NOMO-1 treated with dmso at 0.1 percent for 144 hours (cell line): Measurements from ENCODE around the gene CSRP1.
"Not testable (repeated sequence)": the region's sequence is repeated elsewhere in the genome, so short reads cannot be mapped to it uniquely, and the experiment has no call there.

Experiments
- DNase-seq: peaks from one replicate; lab custom pipeline; 2025; ENCODE audit not compliant: unreplicated experiment; lab: John Stamatoyannopoulos, UW

The CSRP1 gene

DNA sequence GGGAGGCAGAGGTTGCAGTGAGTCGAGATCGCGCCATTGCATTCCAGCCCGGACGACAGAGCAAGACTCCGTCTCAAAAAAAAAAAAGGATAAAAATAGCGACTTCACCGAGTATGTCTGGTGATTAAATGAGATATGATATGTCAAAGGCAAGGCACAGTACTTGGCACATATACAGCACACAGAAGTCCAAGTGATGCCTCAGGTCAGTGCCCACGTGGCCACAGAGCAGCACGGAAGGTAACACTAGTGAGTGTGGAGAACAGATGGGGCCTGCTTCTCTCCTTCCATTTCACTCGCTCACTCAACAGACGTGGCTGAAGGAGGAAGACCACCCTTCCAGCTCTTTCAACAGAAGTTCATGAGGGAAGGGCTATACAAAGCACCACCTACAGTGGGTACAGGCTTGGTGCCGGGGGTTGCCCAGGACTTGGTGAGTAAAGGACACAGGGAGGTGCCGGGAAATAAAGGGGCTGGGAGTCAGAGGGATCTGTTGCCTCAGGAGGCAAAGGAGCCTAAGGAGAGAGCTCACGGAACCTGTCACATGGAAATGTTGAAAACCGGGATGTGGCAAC lies 8.9 kb downstream of the CSRP1 start:
- no peak for DNase-seq

DNA sequence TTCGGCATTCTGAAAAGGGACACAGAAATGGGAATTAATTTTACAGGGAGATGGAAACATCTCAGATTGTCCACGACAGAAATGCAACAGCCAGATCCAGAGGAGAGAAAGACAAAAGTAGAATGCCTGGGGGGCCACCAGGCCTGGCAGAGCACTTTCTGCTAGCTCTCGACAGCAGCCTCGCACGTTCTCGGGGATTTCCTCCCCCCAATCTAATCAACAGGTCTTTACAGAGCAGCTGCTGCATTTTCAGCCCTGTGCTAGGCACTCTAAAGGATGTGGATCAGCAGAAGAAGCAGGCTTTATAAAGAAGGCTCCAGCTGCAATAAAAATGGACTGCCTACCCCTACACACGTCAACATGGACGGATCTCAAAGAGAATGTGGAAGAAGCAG lies 10.6 kb downstream of the CSRP1 start:
- no peak for DNase-seq

DNA sequence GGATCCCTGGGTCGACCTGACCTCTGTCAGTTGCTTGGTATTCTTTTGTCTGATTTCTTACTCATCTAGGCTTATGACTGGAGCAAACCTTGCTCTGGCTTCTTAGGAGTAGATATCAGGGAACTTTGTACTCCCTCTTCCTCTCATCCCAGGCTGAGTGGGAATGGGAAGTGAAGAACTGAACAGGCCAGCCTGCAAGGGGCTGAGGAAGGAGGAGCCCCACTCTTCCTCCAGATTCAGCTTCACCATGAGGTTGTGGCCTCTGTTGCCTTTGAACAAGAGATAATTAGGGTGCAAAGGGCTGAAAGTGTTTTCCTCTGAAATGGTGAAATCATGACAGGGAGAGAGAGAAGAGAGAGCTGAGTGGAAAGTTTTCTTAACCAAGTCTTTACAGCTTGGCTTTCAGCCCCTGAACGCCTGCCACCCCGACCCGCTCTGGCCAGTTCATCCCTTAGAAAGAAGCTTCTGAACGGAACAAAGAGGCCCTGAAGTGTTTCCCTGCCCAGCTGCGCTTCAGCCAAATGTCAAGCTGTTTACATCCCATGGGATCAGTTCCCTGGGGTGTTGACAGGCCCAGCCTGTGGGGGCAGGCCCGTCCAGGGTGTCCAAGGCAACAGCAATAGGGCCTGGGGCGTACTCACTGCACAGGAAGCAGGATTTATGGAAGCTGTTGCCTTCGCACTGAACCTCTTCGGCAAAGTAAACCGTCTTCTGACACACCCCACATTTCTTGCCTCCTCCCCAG lies 11.2 kb downstream of the CSRP1 start:
- DNase-seq, result no peak

DNA sequence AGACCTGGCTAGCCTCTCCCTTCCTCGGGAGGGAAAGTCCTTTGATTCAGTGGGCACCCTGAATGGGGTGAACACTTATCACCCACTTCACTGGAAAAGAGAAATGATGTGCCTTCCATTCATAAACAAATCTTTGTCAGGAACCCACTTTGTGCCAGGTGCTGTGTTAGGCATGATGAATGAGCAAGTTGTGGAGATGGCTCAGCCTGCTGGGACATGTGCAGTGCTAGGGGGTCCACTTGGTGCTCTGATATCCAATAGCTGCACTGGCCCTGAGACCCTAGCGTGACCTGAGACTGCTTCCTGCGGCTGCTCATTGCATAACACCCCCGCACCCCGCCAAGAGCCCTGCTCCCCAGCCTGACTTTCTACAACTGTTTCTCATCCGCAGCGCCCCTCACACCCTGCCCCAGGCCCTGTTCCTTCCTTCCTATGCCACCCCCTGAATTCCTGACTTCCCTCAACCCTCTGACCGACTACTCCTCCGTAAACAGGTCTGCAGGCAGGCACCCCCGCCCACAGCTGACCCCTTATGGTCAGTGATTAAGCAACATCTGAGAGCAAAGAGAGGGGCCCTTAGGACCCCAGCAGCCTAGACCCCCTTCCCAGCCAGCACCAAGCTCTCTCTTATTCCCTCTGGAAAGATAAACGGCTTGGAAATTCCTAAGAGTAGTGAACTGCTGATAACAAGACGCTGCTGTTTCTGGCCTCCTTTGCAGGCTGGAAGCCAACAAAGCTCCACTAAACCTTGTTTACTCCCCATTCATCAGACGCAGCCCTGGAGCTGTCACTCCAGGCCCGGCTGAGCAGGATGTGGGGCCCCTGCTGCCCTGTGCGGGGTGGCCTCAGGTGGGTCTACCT lies 12.9 kb downstream of the CSRP1 start:
- no peak for DNase-seq

DNA sequence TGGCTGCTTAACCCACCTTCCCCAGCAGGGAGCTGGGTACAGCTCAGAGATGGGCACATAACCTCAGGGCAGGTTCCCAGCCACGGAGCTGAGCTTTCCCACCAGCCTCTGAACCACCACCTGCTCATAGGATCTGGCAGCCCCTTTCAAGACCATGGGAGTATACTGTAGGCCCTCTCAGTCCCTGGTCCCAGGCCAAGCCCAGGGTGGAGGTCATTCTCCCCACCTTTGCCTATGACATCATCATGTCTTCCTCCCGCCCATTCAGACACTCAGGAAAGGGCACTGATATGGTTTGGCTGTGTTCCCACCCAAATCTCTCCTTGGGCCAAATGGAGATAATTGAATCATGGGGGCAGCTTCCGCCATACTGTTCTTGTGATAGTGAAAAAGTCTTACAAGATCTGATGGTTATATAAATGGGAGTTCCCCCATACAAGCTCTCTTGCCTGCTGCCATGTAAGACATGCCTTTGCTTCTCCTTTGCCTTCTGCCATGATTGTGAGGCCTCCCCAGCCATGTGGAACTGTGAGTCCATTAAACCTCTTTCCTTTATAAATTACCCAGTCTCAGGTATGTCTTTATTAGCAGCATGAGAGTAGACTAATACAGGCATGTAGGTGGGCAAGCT lies 13.8 kb downstream of the CSRP1 start:
- DNase-seq, result not testable (repeated sequence)

DNA sequence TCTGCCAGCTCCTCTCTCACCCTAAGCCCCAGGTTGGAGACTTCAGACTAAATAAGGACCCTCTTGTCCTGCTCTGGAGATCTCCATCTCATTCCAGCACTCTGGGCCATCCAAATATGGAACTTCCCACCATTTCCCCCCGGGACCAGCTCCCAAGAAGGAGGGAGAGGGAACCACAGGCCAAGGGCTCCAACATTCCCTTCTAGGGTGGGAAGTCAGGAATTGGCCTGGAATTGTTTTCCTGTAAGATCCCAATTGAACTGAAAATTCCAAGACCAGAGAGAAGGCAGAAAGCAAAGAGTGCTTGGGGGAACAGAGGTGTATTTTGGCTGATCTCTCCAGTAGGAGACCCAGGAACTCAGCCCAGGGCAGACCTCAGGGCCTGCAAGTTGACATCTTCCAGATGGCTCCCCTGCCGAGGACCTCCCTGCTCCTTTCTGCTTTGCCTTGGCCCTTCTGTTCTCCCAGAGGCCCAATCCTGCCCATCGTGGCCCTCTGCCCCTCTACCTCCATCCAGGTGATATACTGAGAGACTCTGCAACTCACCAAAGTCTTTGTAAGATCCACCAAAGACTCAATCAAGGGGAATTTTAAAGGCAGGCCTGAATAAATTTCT lies 14.9 kb downstream of the CSRP1 start:
- DNase-seq, result no peak

DNA sequence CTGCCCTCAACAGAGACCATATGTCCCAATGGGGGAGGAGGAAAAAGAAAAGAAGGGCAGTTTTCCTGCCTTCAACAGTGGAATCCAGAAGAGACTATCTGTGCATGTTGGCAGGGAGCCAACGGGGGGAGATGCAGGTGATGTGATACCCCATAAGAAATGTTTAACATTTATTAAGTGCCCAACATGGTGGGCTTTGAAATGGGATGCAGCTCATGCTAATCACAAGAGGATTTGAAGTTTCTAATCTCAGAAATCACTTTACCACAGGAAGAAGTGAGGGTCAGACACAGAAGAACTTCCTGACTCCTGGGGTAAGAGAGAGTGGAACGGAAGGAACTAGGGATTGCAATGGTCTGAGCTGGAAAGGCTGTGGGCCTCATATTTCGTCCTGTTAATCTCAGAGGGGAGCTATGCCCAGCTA lies 16.2 kb downstream of the CSRP1 start:
- DNase-seq, result no peak

DNA sequence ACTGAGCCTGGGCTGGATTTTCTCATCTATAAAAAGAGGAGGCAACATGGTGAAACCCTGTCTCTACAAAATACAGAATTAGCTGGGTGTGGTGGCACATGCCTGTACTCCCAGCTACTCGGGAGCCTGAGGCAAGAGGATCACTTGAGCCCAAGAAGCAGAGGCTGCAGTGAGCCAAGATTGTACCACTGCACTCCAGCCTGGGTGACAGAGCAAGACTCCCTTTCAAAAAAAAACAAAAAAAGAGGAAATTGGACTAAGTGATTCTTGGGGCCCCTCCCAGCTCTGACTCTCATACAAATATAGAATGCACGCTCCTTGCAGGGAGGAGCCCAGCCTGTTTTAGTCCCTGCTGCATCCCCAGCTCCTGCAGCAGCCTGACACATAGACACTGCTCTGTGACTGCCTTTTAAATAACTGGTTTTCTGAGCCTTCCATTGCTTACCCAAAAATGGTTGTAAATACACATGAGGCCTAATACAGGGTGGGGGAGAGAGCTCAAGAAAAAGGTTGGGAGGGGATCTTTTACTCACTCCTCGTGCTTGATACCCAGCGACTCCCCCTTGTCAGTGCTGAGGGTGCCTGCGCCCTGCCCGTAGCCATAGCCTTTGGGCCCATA lies 17.2 kb downstream of the CSRP1 start:
- DNase-seq, result peak; percentile 12

DNA sequence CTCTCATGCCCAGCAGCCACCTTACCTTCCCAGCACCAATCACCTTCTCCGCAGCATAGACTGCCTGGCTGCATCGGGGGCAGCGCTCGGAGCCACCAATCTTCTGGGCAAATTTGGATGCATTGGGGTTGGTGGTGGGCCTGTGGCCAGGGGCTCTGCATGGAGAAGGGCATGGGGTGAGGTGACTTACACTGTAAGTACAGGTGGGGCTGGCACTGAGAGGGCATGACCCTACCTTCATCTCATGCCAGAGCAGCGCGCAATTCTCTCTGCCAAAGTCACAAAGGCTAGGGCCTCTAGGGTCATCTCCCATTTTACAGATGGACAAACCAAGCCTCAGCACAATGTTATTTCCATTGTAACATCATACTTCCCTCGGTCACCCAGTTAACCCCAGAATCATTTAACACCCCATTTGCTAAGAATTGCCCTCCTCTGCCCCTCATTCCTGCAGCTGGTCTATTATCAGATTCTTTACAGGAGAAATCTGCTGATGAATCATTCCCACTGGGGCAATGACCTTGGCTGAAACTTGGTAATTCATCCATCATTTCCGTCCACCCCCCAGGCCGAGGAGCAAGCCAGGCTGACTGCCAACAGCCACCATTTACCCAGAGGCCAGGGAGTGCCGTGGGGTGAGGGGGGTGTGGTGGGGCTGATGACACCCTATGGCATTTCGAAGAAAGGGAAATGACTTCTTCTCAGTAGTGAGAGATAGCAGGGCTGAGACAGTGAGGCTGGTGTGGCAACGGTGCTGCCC lies 17.9 kb downstream of the CSRP1 start:
- DNase-seq, result no peak

DNA sequence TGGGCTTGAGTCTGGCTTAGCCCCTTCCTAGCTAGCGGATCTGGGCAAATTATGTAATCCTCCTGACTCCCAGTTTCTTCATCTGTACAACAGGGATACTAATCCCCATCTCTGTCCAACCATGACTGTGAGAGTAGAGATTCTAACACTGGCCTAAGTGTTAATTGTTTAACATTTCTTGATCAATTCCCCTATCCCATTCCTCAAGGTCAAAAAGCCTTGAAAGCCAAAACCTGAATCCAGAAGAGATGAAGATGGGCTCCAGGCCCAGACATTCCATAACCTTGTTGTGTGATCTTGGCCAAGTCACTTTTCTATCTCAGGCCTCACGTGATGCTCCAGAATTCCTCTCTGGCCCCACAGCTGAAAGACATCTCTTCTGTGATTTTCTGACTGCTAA lies 19.2 kb downstream of the CSRP1 start:
- no peak for DNase-seq

DNA sequence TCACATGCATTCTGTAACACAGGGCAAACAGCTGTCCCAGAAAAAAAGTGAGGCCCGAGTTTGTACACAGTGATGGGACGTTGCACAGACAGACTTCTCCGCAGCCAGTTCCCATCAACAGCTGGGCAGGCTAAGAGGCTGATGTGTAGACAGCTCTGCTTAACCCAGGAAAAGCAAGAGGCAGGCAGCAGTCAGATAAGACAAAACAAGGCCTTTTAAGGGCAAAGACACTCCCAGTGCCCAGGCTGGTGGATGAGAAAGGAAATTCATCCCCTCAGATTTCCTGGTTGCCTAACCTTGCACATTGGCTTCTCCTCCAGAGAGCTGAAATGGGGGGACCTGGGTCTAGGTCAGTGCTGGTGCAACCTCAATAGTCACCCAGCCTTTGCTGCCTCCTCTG lies 20.7 kb downstream of the CSRP1 start:
- DNase-seq, result no peak

DNA sequence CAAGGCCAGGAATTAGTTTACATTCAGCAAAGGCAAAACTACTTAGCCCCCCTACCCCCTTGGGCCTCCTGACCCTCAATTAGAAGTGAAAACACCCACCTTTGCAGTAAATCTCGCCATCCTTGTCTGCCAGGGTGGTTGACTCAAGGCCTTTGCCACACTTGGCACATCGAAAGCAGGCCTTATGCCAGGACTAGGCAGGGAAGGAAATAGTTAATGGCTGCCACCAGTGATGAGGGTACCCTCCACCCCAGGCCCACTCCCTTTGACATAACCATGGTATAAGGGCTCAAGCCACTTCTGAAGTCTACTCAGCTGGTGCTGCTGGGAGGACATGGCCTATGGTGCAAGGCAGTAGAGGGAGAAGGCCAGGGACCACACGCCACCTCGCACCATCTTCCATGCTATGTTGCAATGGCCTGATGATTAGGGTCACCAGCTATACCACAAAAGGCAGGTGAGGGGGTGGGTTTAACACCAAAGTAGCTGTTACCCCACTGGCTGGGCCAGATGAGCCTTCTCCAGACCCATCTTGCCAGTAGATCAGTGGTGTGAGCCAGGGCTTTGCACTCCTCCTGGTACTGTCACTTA lies 21.6 kb downstream of the CSRP1 start:
- DNase-seq, result no peak

DNA sequence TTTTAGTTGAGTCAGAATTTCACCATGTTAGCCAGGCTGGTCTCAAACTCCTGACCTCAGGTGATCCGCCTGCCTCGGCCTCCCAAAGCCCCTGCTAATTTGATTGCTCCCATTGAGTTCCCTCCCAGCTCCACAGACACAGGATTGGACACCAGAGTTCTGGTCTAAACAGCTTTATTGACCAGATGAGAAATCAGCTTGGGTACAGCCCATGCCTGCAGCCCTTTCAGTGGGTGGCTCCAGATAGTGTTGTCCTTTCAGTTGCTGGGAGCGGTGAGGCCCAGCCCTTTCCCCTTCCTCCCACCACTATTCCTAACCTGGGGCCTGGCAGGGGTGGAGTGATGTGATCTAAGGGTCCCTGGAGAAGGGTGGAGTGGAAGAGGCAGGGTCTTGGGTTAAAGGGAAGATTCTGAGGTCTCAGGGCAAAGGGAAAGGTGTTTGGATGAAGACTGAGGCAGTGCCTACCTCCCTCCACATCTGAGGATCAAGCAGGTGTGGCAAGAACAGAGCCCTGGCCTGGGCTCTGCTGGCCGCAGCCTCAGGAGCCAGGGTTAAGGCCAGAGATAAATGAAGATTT lies 23.5 kb downstream of the CSRP1 start:
- DNase-seq, result no peak

DNA sequence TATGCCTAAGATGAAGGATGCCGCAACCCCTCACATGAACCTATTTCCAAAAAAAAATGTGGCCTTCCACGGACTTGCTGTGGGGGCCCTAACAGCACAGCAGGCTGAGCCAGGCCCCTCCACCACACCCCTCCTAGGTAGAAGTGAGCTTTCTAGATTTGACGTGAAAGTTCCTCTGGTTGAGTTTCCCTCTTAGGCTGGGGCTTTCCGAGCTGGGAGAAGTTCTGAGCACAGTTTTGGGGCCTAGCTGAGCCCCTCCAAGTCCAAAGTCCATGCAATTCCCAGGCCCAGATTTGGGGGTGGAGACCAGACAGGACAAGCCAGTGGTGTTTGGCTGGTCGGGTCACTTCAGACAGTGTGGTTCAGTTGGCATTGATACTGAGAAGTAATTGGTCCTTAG lies 24.2 kb downstream of the CSRP1 start:
- DNase-seq, result no peak

DNA sequence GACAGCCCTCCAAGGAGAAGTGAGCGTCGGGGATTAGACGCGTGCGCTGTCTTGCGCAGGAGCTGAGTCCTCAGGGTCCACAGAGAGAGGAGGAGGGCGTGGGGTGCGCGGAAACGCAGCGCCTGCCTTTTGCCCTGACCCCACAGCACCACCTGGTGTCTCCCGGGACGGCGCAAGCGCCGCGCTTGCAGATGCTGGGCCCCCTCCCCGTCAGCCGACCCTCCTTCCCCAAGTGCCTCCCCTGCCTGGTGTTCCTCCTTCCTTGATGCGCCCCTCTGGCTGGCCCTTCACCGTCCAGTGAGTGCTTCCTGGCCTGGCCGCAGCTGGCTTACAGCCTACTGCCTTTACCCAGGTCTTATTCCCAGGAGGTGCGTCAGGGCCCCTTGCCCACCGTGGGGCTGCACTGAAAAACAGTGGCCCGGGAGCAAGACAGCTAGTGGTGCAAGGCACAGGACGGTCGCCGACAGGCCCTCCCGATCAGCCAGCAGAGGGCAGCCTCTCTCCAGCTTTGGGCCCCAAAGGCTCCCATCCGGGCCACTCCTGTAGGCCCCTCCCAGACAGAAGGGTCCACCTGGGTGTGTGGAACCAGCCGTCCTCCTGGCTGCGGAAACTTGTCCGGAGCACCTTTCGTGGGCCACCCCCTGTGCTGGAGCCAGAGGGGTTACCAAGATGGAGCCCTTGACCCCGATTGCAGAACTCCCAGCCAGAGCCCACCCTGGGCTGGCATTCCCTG lies 25.0 kb downstream of the CSRP1 start:
- DNase-seq, result peak; percentile 79

DNA sequence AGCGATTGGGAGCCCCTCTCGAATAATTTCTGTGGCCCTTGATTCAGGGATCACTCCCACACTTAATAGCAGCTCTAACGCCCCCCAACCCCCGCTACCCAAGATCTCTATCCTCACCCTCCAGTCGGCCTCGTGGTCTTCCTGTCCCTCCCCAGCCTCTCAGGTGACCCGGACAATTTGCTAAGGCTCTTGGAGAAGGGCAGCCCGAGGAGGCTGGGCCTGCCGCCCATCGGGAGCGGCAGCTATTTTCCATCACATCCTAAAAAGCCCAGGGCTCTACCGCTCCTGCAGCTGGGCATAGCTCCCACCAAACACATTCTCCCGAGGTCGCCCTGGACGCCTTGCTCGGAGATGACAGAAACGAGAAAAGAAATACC lies 25.9 kb downstream of the CSRP1 start:
- no peak for DNase-seq

DNA sequence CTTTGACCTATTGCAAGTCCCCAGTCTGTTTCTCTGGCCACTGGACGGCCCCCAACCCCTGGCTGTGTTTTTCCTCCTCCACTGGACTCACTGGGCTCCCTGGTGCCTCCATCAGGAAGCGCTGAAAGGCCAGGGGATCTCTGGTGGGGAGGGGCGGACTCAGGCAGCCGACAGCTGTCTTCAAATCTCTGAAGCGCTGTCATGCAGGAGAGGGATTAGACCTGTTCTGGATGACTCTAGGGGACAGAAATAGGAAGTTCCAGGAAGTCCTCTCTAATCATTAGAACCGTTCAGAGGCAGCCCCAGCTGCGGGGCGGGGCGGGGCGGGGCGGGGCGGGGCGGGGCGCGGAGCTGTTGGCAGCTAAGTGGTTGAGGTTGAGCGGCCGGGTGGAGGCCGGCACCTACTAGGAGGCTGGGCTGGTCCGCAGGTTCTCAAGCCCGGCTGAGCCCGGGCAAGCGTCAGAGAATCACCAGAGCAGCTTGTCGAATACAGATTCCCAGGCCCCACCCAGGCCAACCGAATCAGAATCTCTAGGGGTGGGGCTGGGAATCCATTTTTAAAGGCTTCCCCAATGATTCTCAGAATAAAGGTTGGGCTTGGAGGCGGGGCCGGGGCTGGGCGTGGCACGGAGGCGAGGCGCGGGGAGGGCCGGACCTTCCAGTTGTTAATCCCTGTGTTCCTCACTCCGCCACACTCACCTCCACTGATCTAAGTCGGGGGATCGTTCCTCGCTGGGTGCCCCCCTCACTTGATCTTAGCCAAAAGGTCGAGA lies 26.5 kb downstream of the CSRP1 start:
- DNase-seq, result peak; percentile 89

DNA sequence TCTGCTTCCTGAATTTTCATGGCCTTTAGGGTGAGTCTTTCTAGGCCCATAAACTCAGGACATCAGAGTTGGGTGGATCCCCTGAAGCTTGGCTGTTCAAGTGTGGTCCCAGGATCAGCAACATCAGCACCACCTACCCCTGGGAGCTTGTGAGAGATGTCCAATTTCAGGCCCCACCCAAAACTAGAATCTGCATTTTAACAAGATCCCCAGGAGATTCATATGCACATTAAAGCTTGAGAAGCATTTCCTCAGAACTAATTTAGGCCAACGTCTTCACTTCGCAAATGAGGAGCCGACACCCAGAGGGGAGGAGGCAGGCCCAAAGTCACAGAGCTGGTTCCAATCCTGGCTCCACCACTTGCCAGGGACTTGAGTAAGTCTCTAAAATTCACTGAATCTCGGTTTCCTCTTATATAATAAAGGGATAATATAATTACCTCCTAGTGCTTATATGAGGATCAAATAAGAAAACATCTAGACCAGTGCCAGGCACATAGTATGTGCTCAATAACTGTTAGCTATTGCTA lies 27.7 kb downstream of the CSRP1 start:
- DNase-seq, result no peak
